HCT116 (cell line): ENCODE measurements around the gene EML1. TPM values are rescaled to one million over a fixed set of nuclear protein-coding genes. Genes with fewer than 3 reads are reported as not detected.

Experiments used
- ATAC-seq: fragments of 200-7000 bp; cut with Tn5 transposase; 2 replicates; pipeline ENCODE4 v1.9.1; 2020; ENCODE audit warnings: mild to moderate bottlenecking, moderate library complexity
- BruUV-seq: library from RNA; stranded (reverse); fragments of 400-500 nt; replicated peaks from 2 replicates; lab custom pipeline; 2021; lab: Mats Ljungman, UMichigan
- CTCF ChIA-PET: fragments of 300-600 bp; sonication (Branson Sonifier 250); formaldehyde crosslinking; loops from one replicate; lab custom pipeline; 2021; ENCODE audit warnings: antibody characterized with exemption; lab: Charles Lee
- POLR2A ChIA-PET: fragments of 300-600, 350-600 bp; sonication (Branson Sonifier 250); formaldehyde crosslinking; loops from one replicate; lab custom pipeline; 2021; ENCODE audit warnings: antibody characterized with exemption; lab: Charles Lee
- RAD21 ChIA-PET, 2 experiments: fragments of 300-600 bp; sonication (Branson Sonifier 250); formaldehyde crosslinking; loops; one replicate each; lab custom pipeline; 2023; ENCODE audit warnings: low total read pairs in 2 of 2; ENCODE audit not compliant: uncharacterized antibody in 2 of 2, unreplicated experiment in 2 of 2, low non-redundant PET in 1 of 2; lab: Charles Lee
- DNase-seq: peaks from one replicate; pipeline ENCODE4 v3.0.0-alpha.2; 2010; ENCODE audit warnings: low read depth, low spot score
- H2AFZ ChIP-seq: fragments of 200-600 bp; shearing (Covaris generic), sonication (generic); 2 replicates; pipeline ENCODE4 v1.6.1; 2017; ENCODE audit warnings: low read depth, mixed run types, mixed read lengths, antibody characterized with exemption, low read length; ENCODE audit not compliant: poor library complexity, severe bottlenecking
- H3K27ac ChIP-seq: 2 replicates; pipeline ENCODE4 v1.5.1; 2012; ENCODE audit warnings: low read depth, low read length
- H3K27me3 ChIP-seq: fragments of 200-600 bp; sonication (generic); 2 replicates; pipeline ENCODE4 v1.6.1; 2016; ENCODE audit warnings: mixed run types, low read length, mixed read lengths; ENCODE audit not compliant: insufficient read depth
- H3K36me3 ChIP-seq, 2 experiments: fragments of 200-500 bp in 1 of 2; fragments of 200-600 bp in 1 of 2; sonication (Bioruptor generic) in 1 of 2; sonication (generic) in 1 of 2; 2 replicates each; pipeline versions ENCODE4 v1.5.1 to v1.6.1; 2014 to 2016; ENCODE audit warnings: low read length in 2 of 2, inconsistent platforms in 1 of 2, mixed read lengths in 1 of 2, mixed run types in 1 of 2; ENCODE audit not compliant: insufficient read depth in 2 of 2, control insufficient read depth in 1 of 2
- H3K4me1 ChIP-seq, 2 experiments: fragments of 200-600 bp in 1 of 2; sonication (generic) in 1 of 2; 2 replicates each; pipeline versions ENCODE4 v1.5.1 to v1.6.1; 2012 to 2017; ENCODE audit warnings: low read length in 2 of 2, inconsistent platforms in 1 of 2, mild to moderate bottlenecking in 1 of 2, mixed read lengths in 1 of 2, mixed run types in 1 of 2, moderate library complexity in 1 of 2; ENCODE audit not compliant: insufficient read depth in 2 of 2, control insufficient read depth in 1 of 2
- H3K4me2 ChIP-seq: fragments of 200-600 bp; sonication (generic); 2 replicates; pipeline ENCODE4 v1.6.1; 2017; ENCODE audit warnings: mixed run types, low read length, mixed read lengths
- H3K4me3 ChIP-seq, 2 experiments: fragments of 200-600 bp in 1 of 2; sonication (generic) in 1 of 2; replicated peaks in 1 of 2; 2 replicates each; pipeline ENCODE4 v1.5.1; 2011 to 2016; ENCODE audit warnings: low read length in 2 of 2, control low read depth in 1 of 2, low read depth in 1 of 2, mild to moderate bottlenecking in 1 of 2, mixed read lengths in 1 of 2, mixed run types in 1 of 2
- H3K79me2 ChIP-seq: fragments of 200-600 bp; sonication (generic); 2 replicates; pipeline ENCODE4 v1.6.1; 2017; ENCODE audit warnings: mild to moderate bottlenecking, mixed run types, low read length, moderate library complexity, mixed read lengths; ENCODE audit not compliant: insufficient read depth
- H3K9ac ChIP-seq: fragments of 200-600 bp; sonication (generic); 2 replicates; pipeline ENCODE4 v1.6.1; 2016; ENCODE audit warnings: low read length, mixed read lengths
- H3K9me2 ChIP-seq: fragments of 200-600 bp; sonication (generic), shearing (Covaris generic); 2 replicates; pipeline ENCODE4 v1.6.1; 2017; ENCODE audit warnings: mixed run types, mild to moderate bottlenecking, moderate library complexity; ENCODE audit not compliant: insufficient read depth
- H3K9me3 ChIP-seq, 2 experiments: fragments of 200-500 bp in 1 of 2; fragments of 200-600 bp in 1 of 2; sonication (Bioruptor generic) in 1 of 2; sonication (generic) in 1 of 2; 2 replicates each; pipeline ENCODE4 v1.6.1; 2014 to 2017; ENCODE audit warnings: low read length in 2 of 2, mixed read lengths in 2 of 2, inconsistent platforms in 1 of 2, low read depth in 1 of 2, mild to moderate bottlenecking in 1 of 2, mixed run types in 1 of 2, moderate library complexity in 1 of 2; ENCODE audit not compliant: control insufficient read depth in 1 of 2, insufficient read depth in 1 of 2
- H4K20me1 ChIP-seq: fragments of 200-600 bp; sonication (generic), shearing (Covaris generic); 2 replicates; pipeline ENCODE4 v1.6.1; 2017; ENCODE audit warnings: mixed run types, mild to moderate bottlenecking, moderate library complexity; ENCODE audit not compliant: insufficient read depth
- ELF1 ChIP-seq: IDR thresholded peaks from 2 replicates; pipeline ENCODE4 v1.6.1; 2012; ENCODE audit warnings: low read depth, borderline replicate concordance
- EZH2 ChIP-seq: fragments of 200-600 bp; sonication (generic); IDR thresholded peaks from 2 replicates; pipeline ENCODE4 v1.6.1; 2017; ENCODE audit warnings: antibody characterized with exemption, mixed run types
- JUND ChIP-seq: IDR thresholded peaks from 2 replicates; pipeline ENCODE4 v1.6.1; 2012
- POLR2A ChIP-seq: IDR thresholded peaks from 2 replicates; pipeline ENCODE4 v1.7.0; 2011; ENCODE audit warnings: borderline replicate concordance; ENCODE audit not compliant: insufficient read depth, insufficient read length; ENCODE audit errors: extremely low read depth
- POLR2AphosphoS5 ChIP-seq: IDR thresholded peaks from 2 replicates; pipeline ENCODE4 v1.6.1; 2011; ENCODE audit warnings: mild to moderate bottlenecking, low read depth, low read length, moderate library complexity
- RAD21 ChIP-seq: IDR thresholded peaks from 2 replicates; pipeline ENCODE4 v1.6.1; 2012; ENCODE audit warnings: low read depth, mild to moderate bottlenecking
- SP1 ChIP-seq: IDR thresholded peaks from 2 replicates; pipeline ENCODE4 v1.6.1; 2012; ENCODE audit warnings: low read depth
- SRF ChIP-seq: IDR thresholded peaks from 2 replicates; pipeline ENCODE4 v1.6.1; 2012; ENCODE audit warnings: low read depth
- TCF7L2 ChIP-seq: IDR thresholded peaks from 2 replicates; pipeline ENCODE4 v1.7.0; 2011; ENCODE audit warnings: borderline replicate concordance, inconsistent platforms; ENCODE audit not compliant: insufficient read depth, insufficient read length; ENCODE audit errors: extremely low read depth
- YY1 ChIP-seq: IDR thresholded peaks from 2 replicates; pipeline ENCODE4 v1.6.1; 2011; ENCODE audit warnings: low read length, low read depth, moderate library complexity, mild to moderate bottlenecking; ENCODE audit not compliant: insufficient replicate concordance; ENCODE audit errors: extremely low read depth
- ZFX ChIP-seq: fragments of 450-650 bp; IDR thresholded peaks from 2 replicates; pipeline ENCODE4 v1.6.1; 2017
- intact Hi-C: fragments of 100-400 bp; cut with micrococcal nuclease; formaldehyde crosslinking; loops from 2 replicates; pipeline ENCODE4 v1.10.0; 2022
- total RNA-seq: library from RNA; stranded (reverse); gene quantifications from one replicate; pipeline ENCODE4 v1.2.1, GENCODE V29; 2021; ENCODE audit not compliant: unreplicated experiment
- TF ChIP-seq, protein P1 (sequence below): IDR thresholded peaks from 2 replicates; pipeline ENCODE4 v1.6.1; 2012
- TF ChIP-seq, protein P2 (sequence below): IDR thresholded peaks from 2 replicates; pipeline ENCODE4 v1.6.1; 2012; ENCODE audit warnings: low read depth
- TF ChIP-seq, protein P3 (sequence below): IDR thresholded peaks from 2 replicates; pipeline ENCODE4 v1.6.1; 2011; ENCODE audit warnings: mild to moderate bottlenecking, low read length, moderate library complexity; ENCODE audit not compliant: insufficient replicate concordance; ENCODE audit errors: extremely low read depth

The EML1 gene
- total RNA-seq, 1 experiment from 2014 or later = 7.4 TPM

DNA sequence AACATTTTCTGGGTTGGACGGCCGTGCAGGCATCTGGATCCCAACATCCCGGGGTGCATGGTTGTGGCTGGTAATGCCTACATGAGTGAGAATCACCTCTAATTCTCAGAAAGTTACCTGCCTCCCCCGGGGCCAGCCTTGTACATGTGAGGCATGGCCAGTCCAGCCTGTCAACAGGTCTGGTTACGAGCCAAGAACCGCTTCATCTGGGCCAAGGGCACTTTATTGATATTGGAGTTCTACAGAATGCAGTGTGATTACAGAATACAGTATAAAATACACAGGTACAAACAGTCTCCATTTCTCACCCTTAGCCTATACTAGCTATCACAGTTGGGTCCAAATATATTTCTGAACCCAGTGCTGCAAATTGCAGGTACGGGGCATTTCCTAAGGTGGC lies 187.1 kb downstream of the EML1 start:
- Histone ChIP-seq H3K4me3 (no peak overlapping the region), H4K20me1 (no peaks in the 10 kb centered on the region), H3K9ac (no peak overlapping the region), H3K4me1 (no peaks in the 10 kb centered on the region), H3K36me3 (no peaks in the 10 kb centered on the region), H3K9me3 (peaks cover 0 to 4% of the 10 kb centered on the region in 2 experiments; a peak in 1 of 4 replicates), H3K27me3 (no peaks in the 10 kb centered on the region), H2AFZ (no peak overlapping the region), H3K9me2 (no peaks in the 10 kb centered on the region), H3K4me2 (no peak overlapping the region), H3K79me2 (0 out of 2 replicates have a peak, but pooled peaks cover 3% of the 10 kb centered on the region), H3K27ac (no peak overlapping the region)
- intact Hi-C loops = no loop called here
- ChIA-PET CTCF (no interaction called here), POLR2A (no interaction called here), RAD21 (interaction anchor here in 1 of 2 experiments (1.2 kb wide), 1 partner anchor 213 kb away, joined by 3 read pairs; no protein-coding TSS in a partner anchor)
- ATAC-seq (no peak), DNase-seq (no peak)
- TF ChIP-seq SP1 (no peak), RAD21 (no peak), POLR2A (no peak), ELF1 (no peak), SRF (no peak), JUND (no peak), POLR2AphosphoS5 (no peak)
- TF ChIP-seq, protein P1, sequence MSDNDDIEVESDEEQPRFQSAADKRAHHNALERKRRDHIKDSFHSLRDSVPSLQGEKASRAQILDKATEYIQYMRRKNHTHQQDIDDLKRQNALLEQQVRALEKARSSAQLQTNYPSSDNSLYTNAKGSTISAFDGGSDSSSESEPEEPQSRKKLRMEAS = no peak
- no TSS peak for BruUV-seq

DNA sequence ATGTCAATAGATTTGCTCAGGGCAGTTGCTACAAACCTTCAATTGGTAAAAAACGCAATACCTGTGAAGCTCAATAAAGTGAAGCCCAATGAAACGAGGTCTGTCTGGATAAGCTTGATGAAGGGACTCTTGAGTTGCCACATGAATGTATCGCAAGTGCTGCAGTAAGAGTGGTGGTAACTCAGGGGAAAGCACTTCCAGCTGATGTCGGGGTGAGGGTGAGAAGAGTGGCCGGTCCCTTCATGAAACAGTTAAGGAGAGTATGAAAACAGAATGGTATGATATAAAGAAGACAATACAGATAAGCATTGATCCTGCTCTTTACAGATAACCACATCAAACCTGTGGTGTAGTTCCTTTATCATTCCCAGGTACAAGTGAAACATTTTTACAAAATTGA lies 188.6 kb downstream of the EML1 start:
- no peaks in the 10 kb centered on the region for H3K9me3 ChIP-seq
- BruUV-seq = no TSS peak
- no peak overlapping the region for H3K4me3 ChIP-seq
- ATAC-seq = no peak
- H3K79me2 ChIP-seq = no peaks in the 10 kb centered on the region
- H3K36me3 ChIP-seq = no peaks in the 10 kb centered on the region
- H3K27me3 ChIP-seq = no peaks in the 10 kb centered on the region
- no peaks in the 10 kb centered on the region for H3K9me2 ChIP-seq
- intact Hi-C loops = loop anchor here (1.0 to 2.0 kb wide), 3 partner anchors 43 to 211 kb away; no protein-coding TSS in a partner anchor
- no peak overlapping the region for H3K4me2 ChIP-seq
- no peak overlapping the region for H3K9ac ChIP-seq
- no peaks in the 10 kb centered on the region for H3K4me1 ChIP-seq
- H4K20me1 ChIP-seq = no peaks in the 10 kb centered on the region
- CTCF ChIA-PET = interaction anchor here (3.9 to 4.7 kb wide), 2 partner anchors 127 to 211 kb away, joined by 17 to 27 read pairs; no protein-coding TSS in a partner anchor
- POLR2A ChIA-PET = interaction anchor here (1.0 kb wide), 1 partner anchor 12 kb away, joined by 3 read pairs; no protein-coding TSS in a partner anchor
- no peak overlapping the region for H2AFZ ChIP-seq
- no peak overlapping the region for H3K27ac ChIP-seq
- RAD21 ChIA-PET = no interaction called here
- DNase-seq = no peak
- no peak for TF ChIP-seq ELF1
- no peak for TF ChIP-seq TCF7L2
- TF ChIP-seq, protein P2, sequence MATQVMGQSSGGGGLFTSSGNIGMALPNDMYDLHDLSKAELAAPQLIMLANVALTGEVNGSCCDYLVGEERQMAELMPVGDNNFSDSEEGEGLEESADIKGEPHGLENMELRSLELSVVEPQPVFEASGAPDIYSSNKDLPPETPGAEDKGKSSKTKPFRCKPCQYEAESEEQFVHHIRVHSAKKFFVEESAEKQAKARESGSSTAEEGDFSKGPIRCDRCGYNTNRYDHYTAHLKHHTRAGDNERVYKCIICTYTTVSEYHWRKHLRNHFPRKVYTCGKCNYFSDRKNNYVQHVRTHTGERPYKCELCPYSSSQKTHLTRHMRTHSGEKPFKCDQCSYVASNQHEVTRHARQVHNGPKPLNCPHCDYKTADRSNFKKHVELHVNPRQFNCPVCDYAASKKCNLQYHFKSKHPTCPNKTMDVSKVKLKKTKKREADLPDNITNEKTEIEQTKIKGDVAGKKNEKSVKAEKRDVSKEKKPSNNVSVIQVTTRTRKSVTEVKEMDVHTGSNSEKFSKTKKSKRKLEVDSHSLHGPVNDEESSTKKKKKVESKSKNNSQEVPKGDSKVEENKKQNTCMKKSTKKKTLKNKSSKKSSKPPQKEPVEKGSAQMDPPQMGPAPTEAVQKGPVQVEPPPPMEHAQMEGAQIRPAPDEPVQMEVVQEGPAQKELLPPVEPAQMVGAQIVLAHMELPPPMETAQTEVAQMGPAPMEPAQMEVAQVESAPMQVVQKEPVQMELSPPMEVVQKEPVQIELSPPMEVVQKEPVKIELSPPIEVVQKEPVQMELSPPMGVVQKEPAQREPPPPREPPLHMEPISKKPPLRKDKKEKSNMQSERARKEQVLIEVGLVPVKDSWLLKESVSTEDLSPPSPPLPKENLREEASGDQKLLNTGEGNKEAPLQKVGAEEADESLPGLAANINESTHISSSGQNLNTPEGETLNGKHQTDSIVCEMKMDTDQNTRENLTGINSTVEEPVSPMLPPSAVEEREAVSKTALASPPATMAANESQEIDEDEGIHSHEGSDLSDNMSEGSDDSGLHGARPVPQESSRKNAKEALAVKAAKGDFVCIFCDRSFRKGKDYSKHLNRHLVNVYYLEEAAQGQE = no peak
- no peak for TF ChIP-seq ZFX
- TF ChIP-seq EZH2 = no peak
- TF ChIP-seq, protein P3, sequence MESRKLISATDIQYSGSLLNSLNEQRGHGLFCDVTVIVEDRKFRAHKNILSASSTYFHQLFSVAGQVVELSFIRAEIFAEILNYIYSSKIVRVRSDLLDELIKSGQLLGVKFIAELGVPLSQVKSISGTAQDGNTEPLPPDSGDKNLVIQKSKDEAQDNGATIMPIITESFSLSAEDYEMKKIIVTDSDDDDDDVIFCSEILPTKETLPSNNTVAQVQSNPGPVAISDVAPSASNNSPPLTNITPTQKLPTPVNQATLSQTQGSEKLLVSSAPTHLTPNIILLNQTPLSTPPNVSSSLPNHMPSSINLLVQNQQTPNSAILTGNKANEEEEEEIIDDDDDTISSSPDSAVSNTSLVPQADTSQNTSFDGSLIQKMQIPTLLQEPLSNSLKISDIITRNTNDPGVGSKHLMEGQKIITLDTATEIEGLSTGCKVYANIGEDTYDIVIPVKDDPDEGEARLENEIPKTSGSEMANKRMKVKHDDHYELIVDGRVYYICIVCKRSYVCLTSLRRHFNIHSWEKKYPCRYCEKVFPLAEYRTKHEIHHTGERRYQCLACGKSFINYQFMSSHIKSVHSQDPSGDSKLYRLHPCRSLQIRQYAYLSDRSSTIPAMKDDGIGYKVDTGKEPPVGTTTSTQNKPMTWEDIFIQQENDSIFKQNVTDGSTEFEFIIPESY = no peak
- TF ChIP-seq YY1 = no peak
